Measurements from ENCODE around the gene ANKRD60.

ANKRD60 gene

DNA sequence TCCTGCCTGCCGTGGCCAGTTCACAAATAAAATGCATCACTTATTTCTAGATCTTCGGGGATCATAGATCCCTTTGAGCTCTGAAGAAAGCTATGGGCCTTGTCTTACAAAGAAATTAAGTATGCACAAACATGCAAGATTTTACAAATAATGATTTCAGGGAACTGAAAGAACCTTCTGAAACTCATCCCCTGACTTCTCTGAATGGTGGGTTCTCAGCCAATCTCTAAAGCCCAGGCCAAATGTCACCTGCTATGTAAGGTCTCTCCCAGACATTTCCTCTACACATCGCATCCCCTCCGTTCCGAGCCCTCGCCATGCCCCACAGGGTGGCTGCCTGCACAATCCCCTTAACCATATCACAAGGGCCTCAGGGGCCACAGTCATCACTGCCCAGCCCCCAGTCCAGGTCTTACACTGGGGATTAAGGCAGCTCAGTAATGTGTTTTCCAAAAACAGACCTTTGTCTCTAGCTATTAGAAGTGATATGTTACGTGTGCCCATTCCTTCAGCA is 16.1 kb upstream of the ANKRD60 start:
- no peak for DNase-seq (ENCODE audit: low spot score)

DNA sequence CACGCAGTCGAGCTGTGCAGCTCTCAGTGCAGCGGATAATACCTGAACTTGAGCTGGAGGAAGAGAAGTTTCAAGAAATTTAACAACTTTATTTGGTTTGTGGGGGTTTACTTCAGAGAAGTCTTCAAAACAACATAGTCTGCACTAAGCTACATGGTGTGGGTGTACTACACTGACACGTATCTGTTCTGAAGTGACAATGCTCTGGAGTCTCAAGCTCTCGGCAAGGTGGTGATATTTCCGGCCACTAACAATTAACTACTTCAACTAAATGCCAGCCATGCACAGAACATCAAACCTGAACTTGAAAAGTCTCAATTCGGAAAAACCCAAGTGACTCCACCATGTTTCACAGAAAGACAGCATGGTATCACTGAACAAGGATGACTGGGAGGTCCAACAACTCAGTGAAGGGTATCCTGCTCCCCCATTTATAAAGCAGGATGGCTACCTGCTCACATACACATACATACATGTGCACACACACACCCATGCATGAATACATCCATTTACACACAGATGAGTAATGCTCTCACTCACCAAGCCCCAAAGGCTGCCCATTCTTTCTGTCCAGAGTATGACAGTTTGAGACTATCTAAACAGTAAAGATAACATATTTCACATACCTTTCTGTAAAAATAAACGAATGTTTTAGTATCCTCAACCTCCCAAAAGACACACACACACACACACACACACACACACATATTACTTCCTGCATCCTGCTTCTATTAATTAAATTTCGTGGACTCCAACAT is 15.4 kb upstream of the ANKRD60 start:
- no peak for DNase-seq (ENCODE audit: low spot score)

DNA sequence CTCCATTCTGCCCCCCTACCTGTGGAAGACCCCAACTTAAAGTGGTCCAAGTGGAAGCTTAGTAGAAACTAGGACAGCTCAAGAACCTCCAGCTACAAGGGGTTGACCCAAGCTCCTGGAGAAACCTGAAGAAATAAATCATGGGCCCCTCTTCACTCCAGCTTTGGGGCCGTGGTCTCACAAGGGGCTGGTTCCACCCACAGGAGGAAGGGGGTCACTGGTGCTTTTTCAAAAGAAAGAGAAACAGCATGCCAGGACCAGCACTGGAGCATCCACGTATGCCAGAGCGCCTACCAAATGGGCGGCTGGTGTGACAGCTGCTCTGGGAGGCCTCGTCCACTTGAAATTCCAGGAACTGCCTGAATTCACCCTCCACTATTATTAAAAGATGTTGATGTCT is 14.4 kb upstream of the ANKRD60 start:
- no peak for DNase-seq (ENCODE audit: low spot score)

DNA sequence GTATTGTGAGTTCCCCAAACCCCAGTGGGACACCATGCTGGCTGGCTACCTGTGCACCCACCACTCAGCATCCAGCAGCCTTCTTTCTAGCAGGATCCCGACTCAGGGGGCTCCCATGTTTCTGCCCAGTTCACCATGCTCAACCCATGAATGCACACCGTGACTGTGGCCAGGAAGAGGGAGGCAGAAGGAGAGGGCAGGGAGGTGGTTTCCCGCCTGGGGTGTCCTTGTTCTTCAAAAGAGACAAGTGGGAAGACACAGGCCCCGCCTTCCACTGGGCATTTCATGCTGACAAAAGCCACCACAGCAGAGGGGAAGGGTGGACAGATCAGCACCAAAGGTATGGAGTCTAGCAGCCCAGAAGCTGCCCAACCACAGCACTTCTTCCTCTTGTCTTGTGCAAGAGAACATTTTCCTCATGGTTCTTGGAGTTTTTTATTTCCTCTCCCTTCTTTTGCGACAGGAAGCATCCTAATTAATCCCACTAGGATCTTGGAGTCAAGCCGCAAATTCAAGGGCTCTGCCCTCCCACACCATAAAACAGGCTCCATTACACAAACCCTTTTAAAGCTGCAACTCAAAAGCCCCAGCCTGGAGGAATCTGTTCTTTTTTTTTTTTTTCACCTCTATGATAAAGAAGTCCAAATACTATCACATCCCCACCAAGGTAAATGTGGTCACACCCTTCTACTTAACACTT is 13.5 kb upstream of the ANKRD60 start:
- DNase-seq (ENCODE audit: low spot score), result no peak

DNA sequence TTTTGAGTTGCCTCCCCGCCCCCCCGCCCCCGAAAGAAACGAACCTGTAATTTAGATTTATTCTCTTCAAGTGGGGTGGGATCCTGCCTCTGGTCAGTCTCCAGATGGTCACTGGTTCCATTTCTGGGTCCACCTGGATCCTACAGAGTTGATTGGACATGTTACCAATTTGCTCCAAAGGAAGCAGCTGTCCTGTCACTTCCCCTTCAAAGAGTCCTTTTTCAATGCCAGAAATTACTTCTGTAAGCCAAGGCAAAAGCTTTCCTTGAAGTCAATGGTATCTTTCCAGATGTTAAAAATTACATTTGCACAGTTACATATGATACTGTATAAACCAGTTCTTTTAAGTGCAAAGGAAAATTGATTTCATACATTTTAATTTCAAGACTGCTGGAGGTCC is 12.0 kb upstream of the ANKRD60 start:
- DNase-seq (ENCODE audit: low spot score), result no peak

DNA sequence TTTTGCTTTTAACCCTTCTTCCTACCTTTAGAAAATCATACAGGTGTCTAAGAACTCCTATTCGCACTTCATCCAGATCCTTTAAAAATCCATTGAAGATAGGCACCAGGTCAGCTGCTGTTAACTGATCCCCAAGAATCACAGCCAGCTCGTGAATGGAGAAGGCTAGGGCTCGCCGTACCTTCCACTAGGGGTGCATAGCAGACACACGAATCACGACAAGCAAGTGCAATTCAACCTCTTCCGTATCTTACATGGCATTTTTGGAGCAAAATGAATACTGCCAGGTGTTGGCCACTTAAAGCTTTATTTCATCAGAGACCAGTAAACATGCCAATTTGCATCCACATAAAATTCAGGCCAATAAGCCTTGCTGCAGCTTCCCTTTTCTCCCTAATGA is 10.8 kb upstream of the ANKRD60 start:
- no peak for DNase-seq (ENCODE audit: low spot score)

DNA sequence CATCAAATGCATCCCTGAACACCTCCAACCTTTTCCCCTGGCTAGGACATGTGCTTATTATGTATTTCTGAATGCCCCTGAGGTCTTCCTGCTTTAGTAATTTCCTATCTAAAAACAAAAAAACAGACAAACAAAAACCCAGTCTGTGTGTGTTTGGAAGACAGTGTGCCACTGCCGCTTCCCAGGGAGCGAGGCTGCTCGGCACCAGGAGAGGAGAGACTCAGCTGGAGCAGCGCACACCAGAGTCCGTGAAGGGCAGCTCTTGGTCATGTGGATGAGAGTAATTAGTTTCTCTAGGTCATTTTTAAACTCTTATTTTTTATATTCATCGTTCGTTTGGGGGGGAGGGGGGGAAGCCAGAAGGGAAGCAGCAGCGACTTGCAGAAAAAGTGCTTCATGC is 10.0 kb upstream of the ANKRD60 start:
- no peak for DNase-seq (ENCODE audit: low spot score)

DNA sequence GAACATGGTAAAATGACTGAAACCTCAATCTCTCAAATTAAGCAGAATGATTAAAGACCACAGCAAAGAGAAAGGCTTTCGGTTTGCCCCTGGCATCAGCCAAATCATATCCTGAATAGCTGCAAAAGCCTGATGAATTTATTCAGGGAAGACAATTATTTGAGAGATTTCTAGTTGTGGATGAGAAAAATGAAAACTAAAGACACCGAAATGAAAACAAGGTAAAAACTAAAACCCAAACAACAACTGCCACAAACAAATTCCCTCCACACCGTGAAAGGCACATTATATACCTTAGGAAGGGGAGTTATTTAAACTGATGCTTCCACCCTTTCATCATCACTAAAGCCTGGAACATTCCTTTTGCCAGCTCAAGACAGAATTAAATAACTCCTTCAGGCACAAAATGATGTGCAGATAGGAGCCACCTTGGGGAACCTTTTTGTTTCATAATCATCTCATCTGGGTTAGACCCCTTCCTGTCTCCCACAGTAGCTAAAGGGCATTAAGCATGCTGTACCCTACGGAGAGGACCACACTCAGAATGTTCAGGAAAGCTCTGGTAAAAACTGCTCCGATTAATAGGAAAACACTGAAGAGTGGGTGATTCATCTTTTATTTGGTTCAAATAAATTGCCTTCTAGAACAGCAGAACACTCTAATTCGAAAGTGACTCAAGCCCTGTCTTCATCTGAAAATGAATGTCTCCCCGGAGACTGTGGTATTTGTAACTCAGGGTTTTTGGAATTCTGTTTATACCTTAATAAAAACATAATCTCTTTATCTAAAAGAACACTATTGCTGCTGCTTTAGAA is 9.1 kb upstream of the ANKRD60 start:
- DNase-seq (ENCODE audit: low spot score), result peak; percentile 82

DNA sequence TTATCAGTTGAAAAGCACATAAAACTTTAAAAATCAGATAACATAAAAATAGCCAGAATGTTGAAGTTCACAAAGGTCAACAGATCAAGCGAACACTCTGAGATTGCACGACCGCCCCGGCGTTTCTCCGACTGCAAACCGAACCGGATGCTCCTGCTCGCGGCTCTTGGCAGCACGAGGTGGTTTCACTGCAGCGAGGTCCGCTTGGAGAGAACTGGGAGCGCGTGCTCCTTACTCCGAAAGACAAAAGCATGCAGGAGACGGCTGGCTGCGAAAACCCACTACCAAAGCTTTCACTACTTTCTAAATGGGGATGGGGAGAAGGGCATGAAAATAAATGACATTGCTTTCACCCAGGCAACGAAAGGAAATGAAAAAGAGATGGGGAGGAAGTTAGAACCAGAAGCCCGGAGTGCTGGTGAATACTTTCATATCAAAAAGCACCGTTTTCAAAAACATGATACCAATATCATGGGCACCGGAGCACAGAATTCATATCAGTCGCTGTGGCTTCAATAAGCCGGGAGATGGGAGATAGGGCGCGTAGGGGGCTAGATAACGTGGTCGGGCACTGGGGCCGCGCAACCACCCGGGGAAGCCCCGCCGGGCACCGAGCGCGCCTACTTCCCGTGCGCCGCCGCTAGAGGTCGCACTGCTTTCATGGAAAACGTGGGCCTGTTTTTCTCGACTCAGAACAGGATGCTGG is 8.3 kb upstream of the ANKRD60 start:
- DNase-seq (ENCODE audit: low spot score), result peak; percentile 90

DNA sequence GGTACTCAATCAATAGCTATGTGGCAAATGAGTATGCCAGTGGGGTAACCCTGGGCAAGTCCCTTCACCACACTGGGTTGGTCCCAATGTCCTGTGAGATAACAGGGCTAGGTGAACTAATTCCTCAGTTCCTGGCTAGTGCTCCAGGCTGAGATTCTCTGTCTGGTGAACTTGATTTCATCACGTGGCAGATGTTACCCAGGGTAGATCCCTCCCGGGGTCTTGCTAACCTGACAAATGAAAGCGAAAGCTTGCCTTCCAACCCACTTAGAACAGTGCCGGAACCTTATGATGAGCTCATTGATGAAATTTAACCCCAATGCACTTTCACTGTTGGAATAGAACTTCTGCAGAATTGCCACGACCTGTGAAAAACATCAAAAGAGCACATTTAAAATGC is 6.6 kb upstream of the ANKRD60 start:
- no peak for DNase-seq (ENCODE audit: low spot score)

DNA sequence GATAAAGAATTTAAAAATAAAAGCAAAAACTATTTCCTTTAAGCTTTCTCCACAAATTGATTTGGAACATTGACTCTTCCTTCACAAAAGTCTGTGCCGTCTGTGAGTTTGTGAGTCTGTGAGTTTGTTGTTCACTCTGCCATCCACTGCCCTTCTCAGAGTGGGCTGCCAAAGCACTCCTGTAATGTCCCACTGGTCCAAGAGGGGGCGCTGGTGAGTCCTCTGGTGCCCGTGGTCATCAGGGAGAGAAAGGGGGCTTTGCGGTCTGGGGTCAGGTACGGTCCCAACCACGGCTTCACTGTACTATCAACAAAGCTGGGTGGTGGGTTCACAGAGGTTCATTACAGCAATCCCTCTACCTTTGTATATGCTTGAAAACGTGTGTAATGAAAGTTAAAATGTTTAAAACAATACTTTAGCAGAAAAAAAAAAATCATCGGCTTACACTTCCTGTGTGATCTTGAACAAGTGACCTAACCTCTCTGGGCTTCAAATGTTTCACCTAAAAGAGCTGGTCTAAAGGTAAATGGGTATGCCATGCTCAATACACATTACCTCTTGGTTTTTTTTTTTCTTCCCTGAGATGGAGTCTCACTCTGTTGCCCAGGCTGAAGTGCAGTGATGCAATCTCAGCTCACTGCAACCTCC is 5.6 kb upstream of the ANKRD60 start:
- peak; percentile 53 for DNase-seq (ENCODE audit: low spot score)

DNA sequence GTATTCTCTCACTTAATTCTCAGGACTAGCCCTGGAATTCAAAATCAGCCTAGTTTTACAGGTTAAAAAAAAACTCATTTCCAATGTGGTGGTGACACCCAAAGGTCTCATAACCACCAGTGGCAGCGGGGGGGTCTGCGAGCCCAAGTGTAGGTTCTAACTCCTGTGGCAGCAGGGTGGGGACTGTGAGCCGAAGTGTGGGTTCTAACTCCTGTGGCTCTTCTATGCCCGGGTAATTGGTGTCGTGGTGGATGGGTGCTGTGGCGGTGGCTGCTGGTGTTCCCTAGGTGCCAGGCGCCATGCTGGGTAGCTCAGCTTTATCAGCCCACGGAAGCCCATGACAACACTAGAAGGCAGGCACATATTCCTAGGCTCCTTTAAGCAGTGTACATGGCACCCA is 4.9 kb upstream of the ANKRD60 start:
- no peak for DNase-seq (ENCODE audit: low spot score)

DNA sequence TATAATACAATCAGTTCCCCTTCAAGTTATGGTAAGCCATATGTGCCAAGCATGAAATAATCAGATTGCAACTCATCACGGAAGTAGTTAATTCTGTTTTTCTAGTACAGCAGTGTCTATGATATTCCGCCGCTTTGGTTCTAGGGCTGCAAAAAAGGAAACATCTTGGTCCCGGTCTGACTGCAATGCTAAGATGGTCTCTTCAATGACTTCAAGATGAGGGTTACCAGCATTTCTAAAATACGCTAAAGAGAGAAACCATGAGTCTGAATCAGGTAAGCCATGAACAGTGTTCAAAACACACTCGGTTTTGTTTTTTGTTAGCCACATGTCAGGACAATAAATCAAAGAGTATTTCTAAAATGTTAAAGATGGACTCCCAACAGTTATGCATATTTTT is 3.2 kb upstream of the ANKRD60 start:
- DNase-seq (ENCODE audit: low spot score), result no peak

DNA sequence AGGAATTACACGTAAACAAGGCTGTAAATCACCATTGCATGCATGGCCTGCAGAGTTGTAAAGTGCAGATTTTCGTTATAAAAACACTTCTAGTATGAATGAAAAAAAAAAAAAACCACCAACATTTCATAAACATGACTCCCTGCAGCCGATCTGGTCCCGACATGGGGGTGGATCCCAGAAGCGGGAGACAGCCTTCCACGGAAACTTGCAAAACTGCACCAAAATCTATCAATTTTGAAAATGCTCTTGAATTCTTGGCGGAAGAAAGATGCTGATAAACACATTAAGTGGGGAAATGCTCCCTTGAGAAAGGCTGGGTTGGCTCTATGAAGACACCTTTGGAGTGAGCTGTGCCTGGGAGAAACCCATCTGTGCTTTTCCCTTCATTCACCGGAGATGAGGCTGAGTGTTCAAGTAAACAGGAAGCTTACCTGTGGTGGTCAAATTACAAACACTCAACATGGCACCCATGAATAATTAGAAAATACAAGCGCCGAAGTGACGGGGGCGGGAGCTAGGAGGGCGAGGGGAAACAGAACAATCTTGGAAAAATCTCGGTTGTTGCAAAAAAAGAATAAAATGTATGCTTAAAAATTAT is 845 bp upstream of the ANKRD60 start:
- no peak for DNase-seq (ENCODE audit: low spot score)

DNA sequence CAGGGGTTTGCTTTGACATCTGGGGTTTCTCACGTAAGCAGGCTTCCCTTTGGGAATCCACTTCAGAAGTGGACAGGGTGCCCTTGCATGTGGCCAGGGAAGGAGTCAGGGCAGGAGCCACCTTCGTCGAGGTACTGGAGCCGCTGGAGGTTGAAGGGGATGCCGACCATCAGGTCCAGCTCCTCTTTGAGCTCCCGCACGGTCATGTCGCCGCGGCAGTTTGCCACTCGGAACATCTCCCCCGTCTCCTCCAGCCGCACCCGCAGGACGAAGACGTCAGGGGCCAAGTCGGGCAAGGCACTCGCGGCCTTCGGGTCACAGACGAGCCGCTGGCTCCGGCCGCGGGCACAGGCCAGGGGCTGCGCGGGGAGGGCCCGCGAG is 360 bp downstream of the ANKRD60 start:
- DNase-seq (ENCODE audit: low spot score), result peak; percentile 36

DNA sequence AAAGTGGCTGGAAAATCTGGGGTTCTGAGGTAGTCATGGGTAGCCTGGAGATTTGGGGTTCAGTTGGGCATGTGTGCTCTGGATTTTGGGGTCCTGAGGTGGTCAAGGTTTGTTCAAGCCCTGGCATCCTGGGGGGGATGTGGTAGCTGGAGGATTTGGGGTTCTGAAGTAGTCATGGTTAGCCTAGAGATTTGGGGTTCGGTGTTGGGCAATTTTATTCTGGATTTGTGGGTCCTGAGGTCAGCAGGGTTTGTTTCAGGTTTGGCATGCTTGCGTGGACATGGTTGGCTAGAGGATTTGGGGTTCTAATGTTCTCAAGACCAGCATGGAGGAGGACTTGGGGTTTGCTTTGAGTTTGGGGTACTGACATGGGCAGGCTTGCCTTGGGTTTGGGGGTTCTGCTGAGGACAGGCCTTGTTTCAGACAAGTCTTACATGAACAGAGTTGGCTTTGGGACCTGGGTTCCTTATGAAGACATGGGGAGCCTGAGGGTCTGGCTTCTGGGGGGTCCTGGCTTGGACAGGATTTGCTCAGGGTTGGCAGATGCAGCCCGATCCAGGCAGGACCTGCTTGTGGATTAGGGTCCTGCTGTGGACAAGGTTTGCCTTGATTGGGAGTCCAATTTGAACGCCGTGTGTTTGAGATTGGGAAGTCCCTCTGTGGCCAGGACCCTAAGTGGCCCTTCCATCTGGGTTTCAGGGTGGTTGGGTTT is 906 bp downstream of the ANKRD60 start:
- DNase-seq (ENCODE audit: low spot score), result no peak

DNA sequence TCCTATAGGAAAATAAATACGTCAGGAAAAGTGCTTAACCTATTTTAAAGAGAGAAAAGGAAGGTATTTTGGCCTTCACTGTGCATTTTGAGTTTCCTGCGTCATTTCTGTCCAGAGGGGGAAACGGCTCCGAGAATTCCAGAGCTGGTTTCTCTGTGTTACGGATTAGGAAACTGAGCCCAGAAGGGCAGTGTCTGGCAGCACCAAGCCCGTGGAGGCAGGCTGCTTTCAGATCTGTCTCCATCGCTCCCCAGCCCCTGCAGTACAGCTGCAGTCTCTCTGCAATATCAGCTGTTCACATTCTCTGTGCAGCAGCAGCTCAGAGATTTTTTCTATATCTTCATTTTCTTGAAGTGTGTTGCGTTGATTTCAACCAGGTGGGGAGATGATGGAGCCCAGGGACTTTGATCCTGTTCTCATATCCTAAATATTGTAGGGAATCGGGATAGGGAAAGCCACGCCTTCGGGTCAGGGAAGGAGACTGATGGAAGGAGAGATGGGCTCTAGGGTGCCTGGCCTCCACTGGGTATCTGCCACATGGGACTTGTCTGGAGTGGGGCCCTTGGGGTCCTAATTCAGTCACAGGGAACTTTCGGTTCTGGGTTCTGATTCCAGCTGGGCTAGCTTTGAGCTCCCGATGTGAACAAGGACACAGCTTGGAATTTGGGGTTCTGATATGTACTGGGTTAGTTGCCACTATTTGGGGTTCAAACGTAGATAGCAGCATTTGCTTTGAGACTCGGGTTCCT is 2.8 kb downstream of the ANKRD60 start:
- no peak for DNase-seq (ENCODE audit: low spot score)

DNA sequence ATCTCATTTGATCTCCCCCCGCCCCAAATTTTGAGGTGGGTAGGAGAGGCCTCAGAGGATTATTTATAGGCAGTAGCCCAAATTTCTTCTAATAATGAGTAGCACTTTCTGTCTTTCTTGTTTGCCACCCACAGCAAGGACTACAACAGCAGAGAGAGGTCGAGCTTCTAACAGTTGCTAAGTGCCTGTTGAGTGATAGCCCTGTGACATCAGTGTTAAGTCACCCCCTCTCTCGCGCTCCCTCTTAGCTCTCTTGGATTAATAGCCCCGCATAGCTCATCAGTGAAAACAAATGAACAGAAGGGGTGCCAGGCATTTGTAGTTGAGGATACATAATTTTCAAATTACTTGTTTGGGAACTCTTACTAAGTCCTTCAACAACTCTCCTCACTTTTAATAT is 3.5 kb downstream of the ANKRD60 start:
- DNase-seq (ENCODE audit: low spot score), result no peak

DNA sequence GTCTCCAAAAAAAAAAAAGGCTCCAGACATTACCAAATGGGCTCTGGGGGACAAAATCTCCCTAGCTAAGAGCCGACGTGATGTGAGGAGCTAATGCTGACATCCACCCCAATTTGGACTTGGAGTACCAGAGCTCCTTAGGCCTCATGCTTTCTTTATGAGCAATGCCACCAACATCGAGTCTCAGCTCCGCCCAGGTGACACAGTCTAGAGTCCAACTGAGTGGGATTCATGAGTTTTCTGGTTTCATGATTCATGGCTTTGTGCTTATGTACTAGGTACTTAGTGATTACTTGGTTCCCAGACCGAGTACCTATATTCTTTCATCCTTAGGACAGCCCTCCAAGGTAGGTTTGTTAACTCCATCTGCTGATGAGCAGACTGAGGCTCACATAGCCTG is 4.4 kb downstream of the ANKRD60 start:
- DNase-seq (ENCODE audit: low spot score), result no peak

Data from AG20443 (cell line).